GM21717 (cell line): ENCODE data around the gene MGLL.

ENCODE experiments used
- ATAC-seq: cut with Tn5 transposase; IDR thresholded peaks from one replicate; pipeline ENCODE4 v1.9.1; 2021; ENCODE audit warnings: mild to moderate bottlenecking, moderate library complexity; ENCODE audit not compliant: unreplicated experiment

MGLL gene

GRCh38 chr3:127835993-127836882 lies 13.9 kb upstream of the MGLL start:
- peak; percentile 72 for ATAC-seq

GRCh38 chr3:127834771-127835170 lies 12.5 kb upstream of the MGLL start:
- ATAC-seq = peak; percentile 30

GRCh38 chr3:127833281-127834032 lies 11.1 kb upstream of the MGLL start:
- no peak for ATAC-seq

- ATAC-seq = no peak
Observed at GRCh38 chr3:127831723-127832172, 9.4 kb upstream of the MGLL start.

- no peak for ATAC-seq
Observed at GRCh38 chr3:127829537-127829936, 7.2 kb upstream of the MGLL start.

GRCh38 chr3:127827808-127828207 lies 5.5 kb upstream of the MGLL start:
- ATAC-seq = no peak

GRCh38 chr3:127825756-127826155 lies 3.4 kb upstream of the MGLL start:
- no peak for ATAC-seq

GRCh38 chr3:127824151-127824825 lies 2.0 kb upstream of the MGLL start:
- no peak for ATAC-seq

GRCh38 chr3:127823426-127823857 lies 1.1 kb upstream of the MGLL start:
- ATAC-seq = no peak

GRCh38 chr3:127822682-127823425 lies 539 bp upstream of the MGLL start:
- ATAC-seq = peak; percentile 58

- ATAC-seq = no peak
Observed at GRCh38 chr3:127821394-127821793, 921 bp downstream of the MGLL start.

- no peak for ATAC-seq
Observed at GRCh38 chr3:127820826-127821313, 1.4 kb downstream of the MGLL start.

GRCh38 chr3:127820221-127820825 lies 2.0 kb downstream of the MGLL start:
- ATAC-seq = no peak

GRCh38 chr3:127819656-127820055 lies 2.7 kb downstream of the MGLL start:
- ATAC-seq = no peak

GRCh38 chr3:127819086-127819485 lies 3.2 kb downstream of the MGLL start:
- no peak for ATAC-seq

- ATAC-seq = no peak
Observed at GRCh38 chr3:127817406-127817841, 4.9 kb downstream of the MGLL start.

- ATAC-seq = no peak
Observed at GRCh38 chr3:127816783-127817405, 5.4 kb downstream of the MGLL start.

GRCh38 chr3:127815641-127816605 lies 6.4 kb downstream of the MGLL start:
- no peak for ATAC-seq
